GM18951 (cell line): Measurements from ENCODE around the gene DENND4A.

Source experiments
- POLR2A ChIP-seq: IDR thresholded peaks from 4 replicates; pipeline ENCODE4 v1.6.1; 2011; ENCODE audit warnings: mild to moderate bottlenecking; ENCODE audit not compliant: insufficient read length, insufficient read depth; ENCODE audit errors: extremely low read depth
- in situ Hi-C: fragments of 300-500 bp; cut with MboI; formaldehyde crosslinking; loops from one replicate; pipeline ENCODE4 v1.12.0; 2022; ENCODE audit warnings: low sequenced_read_pairs, mixed read lengths, inconsistent platforms; ENCODE audit not compliant: unreplicated experiment

The DENND4A gene

GRCh38 chr15:65651831-65652749, 140.0 kb downstream of the DENND4A start:
- TF ChIP-seq POLR2A = no peak
- in situ Hi-C loops = no loop called here

- in situ Hi-C loops = no loop called here
Measured at GRCh38 chr15:65651042-65651322, 141.1 kb downstream of the DENND4A start.

GRCh38 chr15:65650312-65651041, 141.6 kb downstream of the DENND4A start:
- TF ChIP-seq POLR2A = no peak
- in situ Hi-C loops = no loop called here

More at GRCh38 chr15:65651042-65651322, 141.1 kb downstream of the DENND4A start:
- no peak for TF ChIP-seq POLR2A

- in situ Hi-C loops = no loop called here
- no peak for TF ChIP-seq POLR2A
Measured at GRCh38 chr15:65646486-65646885, 145.6 kb downstream of the DENND4A start.

GRCh38 chr15:65645392-65645791, 146.7 kb downstream of the DENND4A start:
- in situ Hi-C loops = no loop called here
- TF ChIP-seq POLR2A = no peak

- no peak for TF ChIP-seq POLR2A
- in situ Hi-C loops = no loop called here
Measured at GRCh38 chr15:65644282-65644681, 147.8 kb downstream of the DENND4A start.

GRCh38 chr15:65642594-65642993, 149.5 kb downstream of the DENND4A start:
- no peak for TF ChIP-seq POLR2A
- in situ Hi-C loops = no loop called here

- in situ Hi-C loops = no loop called here
- no peak for TF ChIP-seq POLR2A
Measured at GRCh38 chr15:65641768-65642475, 150.2 kb downstream of the DENND4A start.

- in situ Hi-C loops = no loop called here
- no peak for TF ChIP-seq POLR2A
Measured at GRCh38 chr15:65639509-65639908, 152.6 kb downstream of the DENND4A start.

GRCh38 chr15:65638681-65639089, 153.4 kb downstream of the DENND4A start:
- in situ Hi-C loops = no loop called here

GRCh38 chr15:65638109-65638508, 154.0 kb downstream of the DENND4A start:
- TF ChIP-seq POLR2A = no peak
- in situ Hi-C loops = no loop called here

More at GRCh38 chr15:65638681-65639089, 153.4 kb downstream of the DENND4A start:
- no peak for TF ChIP-seq POLR2A

- no peak for TF ChIP-seq POLR2A
- in situ Hi-C loops = no loop called here
Measured at GRCh38 chr15:65634356-65634755, 157.7 kb downstream of the DENND4A start.

- in situ Hi-C loops = no loop called here
- TF ChIP-seq POLR2A = no peak
Measured at GRCh38 chr15:65633752-65634151, 158.3 kb downstream of the DENND4A start.
